VCaP (cell line): ENCODE data around the gene HNRNPD.
A peak's percentile ranks its signal among the peaks of the same experiment; 100 is the strongest.
"Not testable (repeated sequence)": the region's sequence is repeated elsewhere in the genome, so short reads cannot be mapped to it uniquely, and the experiment has no call there.

Source experiments
- H3K27ac ChIP-seq: fragments of 450-650 bp; 2 replicates; pipeline ENCODE4 v1.5.1; 2017
- CTCF ChIP-seq: fragments of 450-650 bp; conservative IDR thresholded peaks from 2 replicates; pipeline ENCODE4 v1.5.1; 2017; ENCODE audit warnings: mild to moderate bottlenecking, moderate library complexity

Gene HNRNPD

GRCh38 chr4:82373816-82374625 is at the start of gene HNRNPD:
HNRNPD (minus strand) TSS chr4:82373991; CDS start chr4:82373678, 313 bp downstream.
- TF ChIP-seq CTCF = no peak; the same call in 1 of the 2 replicates
- peak within 1 kb of the TSS; percentile 98 for H3K27ac ChIP-seq

GRCh38 chr4:82422616-82423015 is 48.8 kb upstream of the HNRNPD start:
- no peak for TF ChIP-seq CTCF
- H3K27ac ChIP-seq = no peak overlapping the region

- no peak for TF ChIP-seq CTCF
- H3K27ac ChIP-seq = no peak overlapping the region
These were observed 48.2 kb upstream of the HNRNPD start for GRCh38 chr4:82421796-82422560.

GRCh38 chr4:82419451-82419850 is 45.7 kb upstream of the HNRNPD start:
- no peak for TF ChIP-seq CTCF
- no peak overlapping the region for H3K27ac ChIP-seq

- H3K27ac ChIP-seq = no peak overlapping the region
- TF ChIP-seq CTCF = no peak
These were observed 42.2 kb upstream of the HNRNPD start for GRCh38 chr4:82415922-82416365.

GRCh38 chr4:82415061-82415460 is 41.3 kb upstream of the HNRNPD start:
- not testable (repeated sequence) for H3K27ac ChIP-seq

- H3K27ac ChIP-seq = no peak overlapping the region
- no peak for TF ChIP-seq CTCF
These were observed 29.9 kb upstream of the HNRNPD start for GRCh38 chr4:82403725-82404124.
